PC-3 (cell line): ENCODE measurements around the gene NHSL1.

ENCODE experiments used
- CTCF ChIP-seq: fragments of 300-600 bp; sonication (generic); conservative IDR thresholded peaks from 2 replicates; pipeline ENCODE4 v1.5.1; 2017; ENCODE audit warnings: antibody characterized with exemption, low read depth, mild to moderate bottlenecking, low read length
- EZH2 ChIP-seq: fragments of 300-600 bp; sonication (generic); IDR thresholded peaks from one replicate; pipeline ENCODE4 v1.6.1; 2017; ENCODE audit warnings: antibody characterized with exemption, mild to moderate bottlenecking, low read length; ENCODE audit not compliant: unreplicated experiment

- no peak for TF ChIP-seq EZH2
- TF ChIP-seq CTCF = no peak
These were observed 4.8 kb upstream of the NHSL1 start for GRCh38 chr6:138503881-138504680.
